HK-2 (cell line): Measurements from ENCODE around the gene RSPH3.
A peak's percentile ranks its signal among the peaks of the same experiment; 100 is the strongest.

Source experiments
- DNase-seq: peaks from one replicate; pipeline ENCODE4 v3.0.0-alpha.2; 2018; ENCODE audit not compliant: unreplicated experiment

The RSPH3 gene

DNA sequence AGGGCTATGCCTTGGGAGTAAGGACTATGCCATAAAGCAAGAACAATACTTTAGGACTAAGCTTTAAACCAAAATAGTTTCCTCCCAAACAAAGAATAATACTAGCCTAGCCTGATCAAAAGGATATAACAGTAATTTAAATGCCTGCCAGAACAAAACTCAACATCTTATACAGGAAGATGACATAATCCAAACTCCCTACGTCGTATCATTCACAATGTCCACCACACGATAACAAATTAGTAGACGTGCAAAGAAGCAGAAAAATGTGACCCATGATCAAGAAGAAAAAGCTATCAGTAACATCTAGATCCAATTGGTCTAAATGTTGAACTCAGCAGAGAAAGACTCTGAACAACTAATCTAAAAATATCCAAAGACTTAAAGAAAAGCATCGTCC, 65.8 kb downstream of the RSPH3 start:
- no peak for DNase-seq

DNA sequence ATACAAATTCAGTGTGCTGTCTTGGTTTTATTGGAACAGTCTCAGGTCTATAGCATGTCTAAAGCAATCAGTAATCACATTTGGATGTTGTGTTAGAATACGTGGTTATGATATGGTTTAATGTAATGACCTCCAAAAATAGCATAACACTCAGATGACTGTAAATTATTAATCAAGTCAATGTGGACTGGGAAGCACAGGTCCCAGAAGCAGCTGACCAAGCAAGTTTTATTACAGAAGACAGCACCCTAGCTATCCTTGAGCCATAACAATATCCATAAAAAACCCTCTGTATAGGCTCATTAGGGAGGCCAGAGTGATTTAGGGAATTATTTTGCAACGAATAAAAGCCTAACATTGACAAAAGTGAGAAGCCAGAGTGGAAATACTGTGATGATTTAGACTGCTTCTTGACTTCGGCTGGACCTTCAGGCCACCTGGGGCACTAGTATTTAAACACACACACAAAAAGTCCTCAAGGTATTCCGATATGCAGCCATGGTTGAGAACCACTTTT, 66.9 kb downstream of the RSPH3 start:
- no peak for DNase-seq

DNA sequence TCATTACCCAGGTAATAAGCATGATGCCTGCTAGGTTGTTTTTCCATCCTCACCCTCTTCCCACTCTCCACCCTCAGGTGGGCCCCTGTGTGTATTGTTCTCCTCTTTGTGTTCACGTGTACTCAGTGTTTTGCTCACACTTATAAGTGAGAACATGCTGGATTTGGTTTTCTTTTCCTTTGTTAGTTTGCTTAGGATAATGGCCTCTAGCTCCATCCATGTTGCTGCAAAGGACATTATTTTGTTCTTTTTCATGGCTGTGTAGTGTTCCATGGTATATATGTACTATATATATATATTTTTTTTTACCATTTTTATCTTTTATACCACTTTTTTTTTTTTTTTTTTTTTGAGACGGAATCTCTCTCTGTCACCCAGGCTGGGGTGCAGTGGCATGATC, 71.9 kb downstream of the RSPH3 start:
- DNase-seq: no peak

DNA sequence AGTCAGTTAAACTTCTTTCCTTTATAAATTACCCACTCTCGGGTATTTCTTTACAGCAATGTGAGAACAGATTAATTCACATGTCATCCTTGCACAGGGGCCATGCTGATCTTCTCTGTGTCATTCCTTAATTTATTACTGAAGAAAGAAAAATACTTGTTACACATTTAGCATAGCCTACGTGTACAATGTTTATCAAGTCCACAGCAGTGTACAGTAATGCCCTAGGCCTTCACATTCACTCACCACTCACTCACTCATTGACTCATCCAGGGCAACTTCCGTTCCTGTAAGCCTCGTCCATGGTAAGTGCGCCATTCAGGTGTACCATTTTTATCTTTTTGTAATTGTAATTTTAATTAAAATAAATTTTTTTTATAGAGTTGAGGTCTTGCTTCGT, 73.6 kb downstream of the RSPH3 start:
- peak; percentile 25 for DNase-seq

DNA sequence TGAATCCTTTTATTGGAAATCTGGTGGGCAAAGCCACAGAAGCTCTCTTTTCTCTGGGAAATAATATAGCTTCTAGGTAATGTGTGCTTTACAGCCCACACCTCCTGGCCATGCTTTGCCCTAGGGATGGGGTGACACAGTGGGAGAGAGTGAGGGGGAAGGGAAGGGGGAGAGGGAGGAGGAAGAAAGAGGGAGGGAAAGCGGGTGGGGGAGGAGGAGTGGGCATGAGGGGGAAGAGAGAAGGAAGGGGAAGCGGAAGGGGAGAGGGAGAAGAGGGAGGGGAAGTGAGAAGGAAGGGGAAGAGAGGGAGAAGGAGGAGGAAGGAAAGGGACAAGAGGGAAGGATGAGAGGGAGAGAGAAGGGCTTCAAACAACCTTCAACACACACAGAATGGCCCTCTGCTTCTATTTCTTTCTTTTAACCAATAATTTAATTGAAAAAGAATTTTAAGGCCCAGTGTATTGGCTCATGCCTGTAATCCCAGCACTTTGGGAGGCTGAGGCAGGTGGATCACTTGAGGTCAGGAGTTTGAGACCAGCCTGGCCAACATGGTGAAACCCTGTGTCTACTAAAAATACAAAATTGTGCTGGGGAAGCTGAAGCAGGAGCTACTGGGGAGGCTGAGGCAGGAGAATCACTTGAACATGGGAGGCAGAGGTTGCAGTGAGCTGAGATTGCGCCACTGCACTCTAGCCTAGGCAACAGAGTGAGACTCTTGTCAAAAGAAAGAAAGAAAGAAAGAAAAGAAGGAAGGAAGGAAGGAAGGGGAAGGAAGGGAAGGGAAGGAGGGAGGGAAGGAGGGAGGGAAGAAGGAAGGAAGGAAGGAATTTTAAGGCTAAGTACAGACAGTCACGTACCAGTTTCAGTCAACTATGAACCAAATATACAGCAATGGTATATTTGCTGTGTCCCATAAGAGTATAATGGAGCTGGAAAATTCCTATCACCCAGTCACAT, 75.2 kb downstream of the RSPH3 start:
- DNase-seq: no peak

DNA sequence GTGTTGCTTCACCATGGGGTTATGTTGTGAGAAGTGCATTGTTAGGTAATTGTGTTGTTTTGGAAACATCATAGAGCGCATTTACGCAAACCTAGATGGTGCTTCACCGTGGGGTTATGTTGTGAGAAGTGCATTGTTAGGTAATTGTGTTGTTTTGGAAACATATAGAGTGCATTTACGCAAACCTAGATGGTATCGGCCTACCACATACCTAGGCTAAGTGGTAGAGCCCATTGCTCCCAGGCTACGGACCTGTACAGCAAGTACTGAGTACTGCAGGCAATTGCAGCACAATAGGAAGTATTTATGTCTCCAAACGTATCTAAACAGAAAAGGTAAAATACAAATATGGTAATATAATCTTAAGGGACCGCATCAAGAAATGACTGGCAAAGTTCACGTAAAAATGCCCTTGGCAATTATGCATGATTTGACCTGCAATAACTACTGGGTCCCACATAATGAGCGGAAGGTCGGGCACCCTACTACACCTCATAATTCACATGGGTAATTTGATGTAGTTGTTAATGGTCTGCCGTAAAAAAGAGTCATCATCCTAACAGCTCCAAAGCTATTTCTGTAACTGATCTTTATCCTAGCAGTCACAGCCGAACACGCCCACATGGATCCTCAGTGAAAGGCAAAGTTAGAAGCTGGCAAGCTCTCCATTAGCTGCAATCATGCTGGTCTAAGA, 76.0 kb downstream of the RSPH3 start:
- no peak for DNase-seq
